Esophagus mucosa (tissue), 1 donor: Measurements from ENCODE around the gene GRIN3B. TPM values are rescaled to one million over a fixed set of nuclear protein-coding genes. Genes with fewer than 3 reads are reported as not detected.

ENCODE experiments used
- ATAC-seq: fragments of 200-7000 bp; cut with Tn5 transposase; one replicate; pipeline ENCODE4 v1.9.1; 2020
- total RNA-seq: library from RNA; stranded (reverse); gene quantifications from one replicate; pipeline ENCODE4 v1.2.4, GENCODE V29; 2023
- donor health status: DM: yes; HTN: yes; CAD: no.

GRIN3B gene
- total RNA-seq, 1 donor from 2014 or later: not detected

GRCh38 chr19:1046836-1047695 lies 46.8 kb downstream of the GRIN3B start:
- ATAC-seq: peak; percentile 70

DNA sequence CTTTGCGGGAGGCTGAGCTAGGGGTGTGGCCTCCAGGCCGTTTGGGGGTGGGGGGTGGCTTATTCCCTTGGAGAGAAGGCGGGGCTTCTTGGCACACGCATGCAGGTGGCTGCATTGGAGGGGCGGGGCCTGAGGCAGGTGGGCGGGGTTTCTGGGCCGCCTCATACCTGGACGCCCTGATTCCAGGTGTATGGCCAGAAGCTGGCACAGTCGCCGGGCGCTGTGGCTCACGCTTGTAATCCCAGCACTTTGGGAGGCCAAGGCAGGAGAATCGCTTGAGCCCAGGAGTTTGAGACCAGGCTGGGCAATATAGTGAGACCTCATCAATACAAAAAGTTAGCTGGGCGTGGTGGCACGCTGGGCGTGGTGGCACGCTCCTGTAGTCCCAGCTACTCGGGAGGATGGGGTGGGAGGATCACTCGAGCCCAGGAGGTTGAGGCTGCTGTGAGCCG lies 47.5 kb downstream of the GRIN3B start:
- peak; percentile 52 for ATAC-seq

DNA sequence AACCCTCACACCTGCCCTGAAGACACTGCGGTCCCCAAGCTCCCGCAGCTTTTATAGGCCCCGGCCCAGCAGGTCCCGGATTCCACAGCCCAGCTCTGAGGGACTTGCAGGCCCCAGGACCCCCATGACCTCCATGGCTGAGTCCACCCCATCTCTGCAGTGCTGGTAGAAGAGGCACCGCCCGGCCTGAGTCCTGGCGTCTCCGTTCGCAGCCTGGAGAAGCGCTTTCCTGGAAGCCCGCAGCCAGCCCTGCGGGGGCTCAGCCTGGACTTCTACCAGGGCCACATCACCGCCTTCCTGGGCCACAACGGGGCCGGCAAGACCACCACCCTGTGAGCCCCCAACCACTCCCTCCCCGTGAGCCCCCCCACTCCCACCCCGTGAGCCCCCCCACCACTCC lies 48.9 kb downstream of the GRIN3B start:
- ATAC-seq: no peak

- no peak for ATAC-seq
Observed at GRCh38 chr19:1049800-1050199, 49.6 kb downstream of the GRIN3B start.

- ATAC-seq: no peak
Observed at GRCh38 chr19:1050989-1051788, 51.0 kb downstream of the GRIN3B start.

DNA sequence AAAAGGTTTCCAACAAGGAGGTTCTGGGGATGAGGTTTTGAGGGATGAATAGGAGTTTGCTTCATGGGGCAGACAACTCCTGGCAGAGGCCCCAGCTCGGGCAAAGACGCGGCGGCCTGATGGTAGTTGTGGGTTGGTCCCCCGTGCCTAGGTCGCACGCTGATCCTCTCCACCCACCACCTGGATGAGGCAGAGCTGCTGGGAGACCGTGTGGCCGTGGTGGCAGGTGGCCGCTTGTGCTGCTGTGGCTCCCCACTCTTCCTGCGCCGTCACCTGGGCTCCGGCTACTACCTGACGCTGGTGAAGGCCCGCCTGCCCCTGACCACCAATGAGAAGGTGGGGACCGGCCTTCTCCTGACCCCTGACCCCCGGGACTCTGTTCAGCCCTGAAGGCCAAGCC lies 51.6 kb downstream of the GRIN3B start:
- no peak for ATAC-seq

GRCh38 chr19:1052349-1052975 lies 52.2 kb downstream of the GRIN3B start:
- ATAC-seq: no peak

DNA sequence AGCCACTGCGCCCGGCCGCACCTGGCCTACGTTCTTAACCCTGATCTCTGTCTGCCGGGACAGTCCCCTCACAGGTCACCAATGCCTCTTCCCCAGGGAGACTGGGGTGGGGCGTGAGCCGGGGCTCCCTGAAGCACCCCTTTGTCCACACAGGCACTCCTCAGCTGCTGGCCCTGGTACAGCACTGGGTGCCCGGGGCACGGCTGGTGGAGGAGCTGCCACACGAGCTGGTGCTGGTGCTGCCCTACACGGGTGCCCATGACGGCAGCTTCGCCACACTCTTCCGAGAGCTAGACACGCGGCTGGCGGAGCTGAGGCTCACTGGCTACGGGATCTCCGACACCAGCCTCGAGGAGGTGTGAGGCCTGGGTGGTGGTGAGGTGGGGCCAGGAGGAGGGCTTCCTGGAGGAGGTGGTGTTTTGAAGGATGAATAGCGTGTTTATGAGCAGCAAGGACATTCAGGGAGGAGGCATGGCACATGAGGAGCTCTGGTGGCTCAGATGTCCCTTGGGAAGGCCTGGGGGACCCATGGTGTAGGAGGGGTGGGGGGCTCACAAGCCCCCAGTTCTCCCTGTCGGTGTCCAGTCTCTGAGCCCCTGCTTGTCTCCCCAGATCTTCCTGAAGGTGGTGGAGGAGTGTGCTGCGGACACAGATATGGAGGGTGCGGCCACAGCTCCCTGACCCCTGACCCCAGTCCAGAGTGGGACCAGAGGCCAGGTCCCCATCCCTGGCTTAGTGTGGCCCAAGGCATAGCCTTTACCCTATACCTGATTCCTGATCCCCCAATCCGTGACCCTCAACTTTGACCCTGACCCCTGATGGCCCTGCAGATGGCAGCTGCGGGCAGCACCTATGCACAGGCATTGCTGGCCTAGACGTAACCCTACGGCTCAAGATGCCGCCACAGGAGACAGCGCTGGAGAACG lies 53.2 kb downstream of the GRIN3B start:
- ATAC-seq: no peak

DNA sequence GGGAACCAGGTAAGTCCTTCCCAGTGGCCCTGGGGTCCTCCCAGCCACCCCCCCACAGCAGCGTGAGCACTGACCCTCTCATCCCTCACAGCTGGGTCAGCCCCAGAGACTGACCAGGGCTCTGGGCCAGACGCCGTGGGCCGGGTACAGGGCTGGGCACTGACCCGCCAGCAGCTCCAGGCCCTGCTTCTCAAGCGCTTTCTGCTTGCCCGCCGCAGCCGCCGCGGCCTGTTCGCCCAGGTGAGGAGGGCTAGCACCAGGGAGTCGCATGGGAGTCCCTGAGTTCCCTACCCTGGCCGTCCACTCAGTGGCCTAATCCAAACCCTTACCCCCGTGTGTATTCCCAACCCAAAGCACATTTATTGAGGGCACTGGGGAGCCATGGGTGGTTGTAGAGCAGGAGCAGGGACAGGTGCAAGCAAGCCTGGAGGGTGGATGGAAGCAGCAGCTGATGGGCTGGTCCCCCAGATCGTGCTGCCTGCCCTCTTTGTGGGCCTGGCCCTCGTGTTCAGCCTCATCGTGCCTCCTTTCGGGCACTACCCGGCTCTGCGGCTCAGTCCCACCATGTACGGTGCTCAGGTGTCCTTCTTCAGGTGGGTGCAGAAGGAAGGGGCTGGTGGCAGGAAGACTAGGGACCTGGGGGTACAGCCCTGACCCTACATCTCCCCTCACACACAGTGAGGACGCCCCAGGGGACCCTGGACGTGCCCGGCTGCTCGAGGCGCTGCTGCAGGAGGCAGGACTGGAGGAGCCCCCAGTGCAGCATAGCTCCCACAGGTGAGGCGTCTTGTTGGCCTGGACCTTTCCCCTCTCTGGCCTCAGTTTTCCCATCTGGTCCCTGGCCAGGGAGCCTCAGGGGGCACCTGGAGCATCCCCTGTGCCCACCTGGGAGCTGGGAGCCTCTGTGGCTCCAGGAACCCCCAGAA lies 54.1 kb downstream of the GRIN3B start:
- ATAC-seq: no peak

DNA sequence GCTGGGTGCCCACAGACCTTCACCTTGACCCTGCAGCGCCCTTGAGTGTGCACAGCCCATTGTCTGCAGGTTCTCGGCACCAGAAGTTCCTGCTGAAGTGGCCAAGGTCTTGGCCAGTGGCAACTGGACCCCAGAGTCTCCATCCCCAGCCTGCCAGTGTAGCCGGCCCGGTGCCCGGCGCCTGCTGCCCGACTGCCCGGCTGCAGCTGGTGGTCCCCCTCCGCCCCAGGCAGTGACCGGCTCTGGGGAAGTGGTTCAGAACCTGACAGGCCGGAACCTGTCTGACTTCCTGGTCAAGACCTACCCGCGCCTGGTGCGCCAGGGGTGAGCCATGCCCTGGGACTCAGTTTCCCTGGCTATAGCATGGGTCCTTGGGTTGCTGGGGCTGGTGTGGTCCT lies 54.8 kb downstream of the GRIN3B start:
- no peak for ATAC-seq

- no peak for ATAC-seq
Observed at GRCh38 chr19:1055886-1056620, 55.8 kb downstream of the GRIN3B start.

GRCh38 chr19:1057176-1057855 lies 57.1 kb downstream of the GRIN3B start:
- ATAC-seq: peak; percentile 12

GRCh38 chr19:1058112-1058511 lies 57.9 kb downstream of the GRIN3B start:
- ATAC-seq: no peak

Other genes with a start within 250 kb of the GRIN3B start
- 0.40 TPM for gene MISP, start 249.3 kb upstream of the GRIN3B start, total RNA-seq
- gene PTBP1, start 203.0 kb upstream of the GRIN3B start, total RNA-seq: 279 TPM
- not detected for gene PLPPR3, start 178.5 kb upstream of the GRIN3B start, total RNA-seq
- not detected for gene AZU1, start 172.6 kb upstream of the GRIN3B start, total RNA-seq
- not detected for gene PRTN3, start 159.4 kb upstream of the GRIN3B start, total RNA-seq
- not detected for gene ELANE, start 148.1 kb upstream of the GRIN3B start, total RNA-seq
- 21.5 TPM for gene CFD, start 140.8 kb upstream of the GRIN3B start, total RNA-seq
- gene MED16, start 107.2 kb upstream of the GRIN3B start, total RNA-seq: 43.5 TPM
- gene RNU6-9, start 106.9 kb upstream of the GRIN3B start, total RNA-seq: not detected
- 59.2 TPM for gene R3HDM4, start 87.2 kb upstream of the GRIN3B start, total RNA-seq
- gene KISS1R, start 83.1 kb upstream of the GRIN3B start, total RNA-seq: not detected
- 6.9 TPM for gene ARID3A, start 74.4 kb upstream of the GRIN3B start, total RNA-seq
- 41.2 TPM for gene WDR18, start 16.1 kb upstream of the GRIN3B start, total RNA-seq
- 72.3 TPM for gene TMEM259, start 20.7 kb downstream of the GRIN3B start, total RNA-seq
- not detected for gene RNU6-2, start 21.1 kb downstream of the GRIN3B start, total RNA-seq
- gene CNN2, start 26.2 kb downstream of the GRIN3B start, total RNA-seq: 183 TPM
- 24.8 TPM for gene ABCA7, start 39.7 kb downstream of the GRIN3B start, total RNA-seq
- gene ARHGAP45, start 66.7 kb downstream of the GRIN3B start, total RNA-seq: 5.1 TPM
- gene POLR2E, start 95.0 kb downstream of the GRIN3B start, total RNA-seq: 139 TPM
- 138 TPM for gene GPX4, start 103.6 kb downstream of the GRIN3B start, total RNA-seq
- 67.5 TPM for gene SBNO2, start 173.8 kb downstream of the GRIN3B start, total RNA-seq
- gene STK11, start 205.4 kb downstream of the GRIN3B start, total RNA-seq: 35.0 TPM
- 2.0 TPM for gene CBARP, start 237.6 kb downstream of the GRIN3B start, total RNA-seq
- gene ATP5F1D, start 241.3 kb downstream of the GRIN3B start, total RNA-seq: 251 TPM
- 99.3 TPM for gene MIDN, start 248.2 kb downstream of the GRIN3B start, total RNA-seq